Thyroid gland (tissue), 4 donors: ENCODE data around the gene GLIS2. TPM values are rescaled to one million over a fixed set of nuclear protein-coding genes. Genes with fewer than 3 reads are reported as not detected.

Source experiments
- DNase-seq, 2 donors: peaks; one replicate each; pipeline ENCODE4 v3.0.0-alpha.2; 2019
- H3K27ac ChIP-seq, 3 donors: fragments of 200-600 bp; sonication (generic); 1 replicate in 2 of 3; 2 replicates in 1 of 3; pipeline ENCODE4 v1.5.1; 2016 to 2019; ENCODE audit warnings: mild to moderate bottlenecking in 1 of 3, moderate library complexity in 1 of 3
- H3K27me3 ChIP-seq: fragments of 200-600 bp; sonication (generic); one replicate; pipeline ENCODE4 v1.5.1; 2019
- H3K36me3 ChIP-seq, 2 donors: fragments of 200-600 bp; sonication (generic); one replicate each; pipeline ENCODE4 v1.5.1; 2016 to 2019
- H3K4me1 ChIP-seq, 2 donors: fragments of 200-600 bp; sonication (generic); one replicate each; pipeline ENCODE4 v1.5.1; 2017 to 2019
- H3K4me3 ChIP-seq, 3 donors: fragments of 200-600 bp; sonication (generic); replicated peaks in 1 of 3; 1 replicate in 2 of 3; 2 replicates in 1 of 3; pipeline ENCODE4 v1.5.1; 2016; ENCODE audit warnings: mild to moderate bottlenecking in 1 of 3
- H3K9me3 ChIP-seq: fragments of 200-600 bp; sonication (generic); one replicate; pipeline ENCODE4 v1.5.1; 2017
- POLR2A ChIP-seq, 2 donors: fragments of 450-650 bp; IDR thresholded peaks; one replicate each; pipeline ENCODE4 v1.6.1; 2017; ENCODE audit warnings: antibody characterized with exemption in 2 of 2, mild to moderate bottlenecking in 2 of 2, moderate library complexity in 1 of 2
- WGBS, 2 donors: methylation state at CpG; one replicate each; pipeline ENCODE4 v1.1.5; 2017; 5-methylcytosine and 5-hydroxymethylcytosine counted together
- intact Hi-C: fragments of 100-400 bp; cut with DNase I; formaldehyde crosslinking; loops from one replicate; pipeline ENCODE4 v1.15.1; 2023
- total RNA-seq, 4 donors: library from RNA; depleted of rRNA; stranded (reverse); fragments of >200 nt; gene quantifications; one replicate each; pipeline ENCODE4 v1.2.3, GENCODE V29; 2016
- TF ChIP-seq, protein P1 (sequence below), 6 experiments: fragments of 200-600 bp in 3 of 6; fragments of 450-650 bp in 3 of 6; sonication (generic) in 3 of 6; IDR thresholded peaks; one replicate each; pipeline ENCODE4 v1.5.1; 2016 to 2019; ENCODE audit warnings: antibody characterized with exemption in 6 of 6, mild to moderate bottlenecking in 2 of 6, inconsistent platforms in 1 of 6, moderate library complexity in 1 of 6

GLIS2 gene
- total RNA-seq, 4 donors from 2014 or later: 5.5 to 7.6 (median 6.7) TPM

DNA sequence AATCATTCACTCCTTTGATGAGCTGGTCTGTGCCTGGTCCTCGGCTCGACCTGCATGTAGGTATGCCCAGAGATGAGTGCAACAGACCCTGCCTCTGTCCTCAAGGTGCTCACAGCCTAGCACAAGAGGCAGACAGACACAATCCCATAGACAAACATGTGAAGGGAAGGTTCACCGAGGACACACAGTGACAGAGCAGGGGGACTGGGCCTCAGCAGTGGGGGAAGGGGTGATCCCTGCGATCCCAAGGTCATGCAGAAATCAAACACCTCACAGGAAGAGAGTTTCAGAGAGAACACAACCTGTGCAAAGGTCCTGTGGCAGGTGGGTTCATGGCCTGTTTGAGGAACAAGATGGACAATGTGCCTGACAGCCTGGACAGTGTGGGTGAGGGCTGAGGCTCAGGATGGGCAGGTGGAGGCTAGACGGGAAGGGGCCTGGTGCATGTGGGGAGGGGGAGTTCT is 51.6 kb downstream of the GLIS2 start:
- Histone ChIP-seq H3K27ac (no peak overlapping the region), H3K27me3 (no peaks in the 10 kb centered on the region), H3K4me3 (no peak overlapping the region), H3K4me1 (peaks cover 30 to 44% of the 10 kb centered on the region in 2 donors), H3K9me3 (no peaks in the 10 kb centered on the region), H3K36me3 (peaks cover 0 to 3% of the 10 kb centered on the region in 2 donors)
- WGBS, 2 donors: 88 to 95% methylated on average over 5 of the region's 5 CpGs
- no peak for DNase-seq
- no peak for TF ChIP-seq POLR2A (IDR thresholded peaks at IDR 0.05)
- TF ChIP-seq, protein P1, sequence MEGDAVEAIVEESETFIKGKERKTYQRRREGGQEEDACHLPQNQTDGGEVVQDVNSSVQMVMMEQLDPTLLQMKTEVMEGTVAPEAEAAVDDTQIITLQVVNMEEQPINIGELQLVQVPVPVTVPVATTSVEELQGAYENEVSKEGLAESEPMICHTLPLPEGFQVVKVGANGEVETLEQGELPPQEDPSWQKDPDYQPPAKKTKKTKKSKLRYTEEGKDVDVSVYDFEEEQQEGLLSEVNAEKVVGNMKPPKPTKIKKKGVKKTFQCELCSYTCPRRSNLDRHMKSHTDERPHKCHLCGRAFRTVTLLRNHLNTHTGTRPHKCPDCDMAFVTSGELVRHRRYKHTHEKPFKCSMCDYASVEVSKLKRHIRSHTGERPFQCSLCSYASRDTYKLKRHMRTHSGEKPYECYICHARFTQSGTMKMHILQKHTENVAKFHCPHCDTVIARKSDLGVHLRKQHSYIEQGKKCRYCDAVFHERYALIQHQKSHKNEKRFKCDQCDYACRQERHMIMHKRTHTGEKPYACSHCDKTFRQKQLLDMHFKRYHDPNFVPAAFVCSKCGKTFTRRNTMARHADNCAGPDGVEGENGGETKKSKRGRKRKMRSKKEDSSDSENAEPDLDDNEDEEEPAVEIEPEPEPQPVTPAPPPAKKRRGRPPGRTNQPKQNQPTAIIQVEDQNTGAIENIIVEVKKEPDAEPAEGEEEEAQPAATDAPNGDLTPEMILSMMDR (IDR thresholded peaks at IDR 0.05): no peak
- intact Hi-C loops: no loop called here

DNA sequence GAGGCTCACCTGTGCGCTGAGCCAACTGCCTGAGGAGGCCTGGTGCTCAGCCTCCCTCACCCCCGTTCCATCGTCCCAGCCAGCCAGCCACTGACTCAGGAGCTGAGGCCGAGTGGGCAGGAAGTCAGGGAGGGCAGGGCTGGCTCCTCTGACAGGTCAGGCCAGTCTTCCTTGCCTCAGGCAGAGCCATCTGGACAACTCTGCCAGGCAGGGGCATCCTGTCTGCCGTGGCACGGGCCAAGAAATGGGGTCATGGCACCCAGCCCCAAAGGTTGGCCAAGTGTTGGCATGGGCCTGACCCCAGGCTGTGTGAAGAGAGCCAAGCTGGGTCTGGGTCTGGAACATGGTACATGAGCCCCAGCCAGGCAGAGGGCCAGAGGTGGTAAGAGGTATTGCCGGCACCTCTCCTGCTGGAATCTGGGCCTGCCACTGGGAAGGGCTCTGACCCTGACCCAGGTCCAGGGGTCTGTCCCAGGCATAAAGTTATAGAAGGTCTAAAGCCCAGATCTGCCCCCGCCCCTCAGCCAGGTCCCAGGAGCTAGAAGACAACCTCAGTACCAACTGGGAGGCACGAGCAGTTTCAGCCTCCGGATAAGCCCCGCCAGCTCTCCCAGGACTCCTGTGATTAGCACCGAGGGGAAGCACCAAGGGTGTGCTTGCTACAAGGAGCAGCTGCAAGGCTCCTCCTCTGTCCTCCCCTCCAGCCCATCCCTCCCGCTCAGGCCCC is 53.3 kb downstream of the GLIS2 start:
- WGBS, 2 donors: 63 to 76% methylated on average over 7 to 13 of the region's 13 CpGs
- Histone ChIP-seq H3K4me3 (no peak overlapping the region), H3K9me3 (no peaks in the 10 kb centered on the region), H3K4me1 (peaks cover 38 to 52% of the 10 kb centered on the region in 2 donors), H3K27me3 (no peaks in the 10 kb centered on the region), H3K27ac (peak overlapping the region; percentile 54 to 98 (median 65)), H3K36me3 (peaks cover 0 to 3% of the 10 kb centered on the region in 2 donors)
- intact Hi-C loops: no loop called here
- peak; percentile 75 to 82 for DNase-seq
- TF ChIP-seq, protein P1 (IDR thresholded peaks at IDR 0.05): no peak
- TF ChIP-seq POLR2A (IDR thresholded peaks at IDR 0.05): no peak

DNA sequence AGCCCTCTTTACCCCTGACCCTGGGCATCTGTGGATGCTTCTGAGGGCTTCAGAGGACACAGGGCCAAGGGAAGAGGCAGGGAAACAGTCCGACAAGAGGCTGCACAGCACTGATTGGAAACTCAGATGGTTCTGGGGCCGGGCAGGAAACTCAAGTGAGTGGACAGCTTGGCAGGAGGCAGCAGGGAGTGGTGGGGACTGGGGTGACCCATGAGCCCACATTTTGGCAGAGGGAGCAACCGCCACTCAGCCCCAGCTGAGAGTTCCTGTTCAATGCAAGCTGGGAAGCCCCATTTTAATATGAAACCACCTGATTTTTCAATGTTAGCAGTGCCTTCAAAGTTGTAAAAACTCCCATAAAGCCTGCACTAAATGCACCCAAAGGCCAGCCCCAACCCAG is 54.3 kb downstream of the GLIS2 start:
- intact Hi-C loops: no loop called here
- H3K9me3 ChIP-seq: no peaks in the 10 kb centered on the region
- no peaks in the 10 kb centered on the region for H3K36me3 ChIP-seq
- H3K4me1 ChIP-seq: peaks cover 48 to 61% of the 10 kb centered on the region in 2 donors
- no peaks in the 10 kb centered on the region for H3K27me3 ChIP-seq
- peak overlapping the region; percentile 93 to 99 (median 98) for H3K27ac ChIP-seq
- no peak for DNase-seq
- TF ChIP-seq POLR2A (IDR thresholded peaks at IDR 0.05): no peak
- TF ChIP-seq, protein P1 (IDR thresholded peaks at IDR 0.05): no peak
- H3K4me3 ChIP-seq: no peak overlapping the region
- 83 to 84% methylated on average over 3 of the region's 3 CpGs for WGBS, 2 donors

DNA sequence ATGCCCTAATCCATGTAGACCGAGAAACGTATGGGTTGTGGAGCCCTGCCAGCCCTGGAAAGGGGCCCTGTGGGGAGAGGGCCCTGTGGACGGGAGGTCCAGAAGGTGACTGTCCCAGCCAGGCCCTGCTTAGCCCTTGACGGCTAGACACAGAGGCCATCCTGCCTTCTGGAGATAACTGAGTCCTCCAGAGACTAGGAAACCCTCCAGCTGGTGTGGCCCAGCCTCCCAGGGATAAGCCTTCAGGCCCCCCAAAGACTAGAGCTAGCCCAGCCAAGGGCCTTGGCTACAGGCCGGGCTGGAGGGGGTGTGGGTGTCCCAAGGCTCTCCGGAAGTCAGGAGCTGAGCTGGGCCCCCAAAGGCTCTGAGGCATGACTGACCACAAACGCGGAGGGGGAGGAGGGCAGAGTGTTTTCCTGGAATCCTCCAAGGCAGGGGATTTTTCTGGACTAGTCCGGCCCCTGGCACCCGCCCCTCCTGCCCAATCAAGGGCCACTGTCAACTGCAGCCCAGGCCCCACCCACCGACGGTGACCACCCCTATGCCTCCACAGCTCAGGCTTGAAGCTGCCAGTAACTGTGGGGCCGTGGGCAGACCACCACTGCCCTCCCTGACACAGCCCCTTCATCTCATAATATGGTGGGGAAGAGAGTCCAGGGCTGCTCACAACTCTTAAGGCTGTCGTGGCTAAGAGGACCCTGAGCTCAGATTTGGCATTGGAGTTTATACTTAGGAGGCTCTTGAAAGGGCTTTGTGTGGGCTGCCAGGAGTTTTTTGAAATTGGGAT is 54.9 kb downstream of the GLIS2 start:
- Histone ChIP-seq H3K36me3 (no peaks in the 10 kb centered on the region), H3K4me1 (peaks cover 54 to 67% of the 10 kb centered on the region in 2 donors), H3K27ac (peak overlapping the region; percentile 93 to 99 (median 98)), H3K9me3 (no peaks in the 10 kb centered on the region), H3K4me3 (no peak overlapping the region), H3K27me3 (no peaks in the 10 kb centered on the region)
- peak; percentile 91 to 93 for DNase-seq
- 45 to 51% methylated on average over 5 to 8 of the region's 14 CpGs for WGBS, 2 donors
- intact Hi-C loops: no loop called here
- TF ChIP-seq, protein P1 (IDR thresholded peaks at IDR 0.05): no peak
- no peak for TF ChIP-seq POLR2A (IDR thresholded peaks at IDR 0.05)
